ENCODE results near the gene TCERG1L. TPM values are rescaled to one million over a fixed set of nuclear protein-coding genes. Genes with fewer than 3 reads are reported as not detected.
"Not testable (repeated sequence)": the region's sequence is repeated elsewhere in the genome, so short reads cannot be mapped to it uniquely, and the experiment has no call there.

TCERG1L gene
- total and polyA plus RNA-seq, 3 experiments from 2014 or later: 0.07 to 0.93 (median 0.68) TPM

GRCh38 chr10:131180086-131180485, 131.4 kb downstream of the TCERG1L start:
- no peaks in the 10 kb centered on the region for H3K27me3 ChIP-seq (ENCODE audit: insufficient read depth, low read length, poor library complexity, severe bottlenecking)
- no peaks in the 10 kb centered on the region for H3K4me1 ChIP-seq (ENCODE audit: insufficient read depth, low read length)
- Mint-ChIP-seq H3K9me3 (peaks cover 0 to 2% (median 0%) of the 10 kb centered on the region in 5 donors), H3K27ac (peak overlapping the region in 1 of 8 donors; percentile 29), H3K4me1 (no peaks in the 10 kb centered on the region), H3K36me3 (no peaks in the 10 kb centered on the region), H3K27me3 (peaks cover 0 to 3% of the 10 kb centered on the region in 2 donors), H3K4me3 (no peak overlapping the region)
- ChIA-PET CTCF (no interaction called here), POLR2A (no interaction called here)
- no peaks in the 10 kb centered on the region for H3K36me3 ChIP-seq (ENCODE audit: insufficient read depth, low read length)
- no peaks in the 10 kb centered on the region for H3K9me3 ChIP-seq (ENCODE audit: low read length)
- DNase-seq: no peak
- H3K4me3 ChIP-seq (ENCODE audit: low read length): no peak overlapping the region
- no peak overlapping the region for H3K27ac ChIP-seq (ENCODE audit: low read depth, low read length)

- no peak for DNase-seq
- Histone ChIP-seq H3K27ac (ENCODE audit: low read depth, low read length) (no peak overlapping the region), H3K4me1 (ENCODE audit: insufficient read depth, low read length) (no peaks in the 10 kb centered on the region), H3K9me3 (ENCODE audit: low read length) (no peaks in the 10 kb centered on the region), H3K36me3 (ENCODE audit: insufficient read depth, low read length) (no peaks in the 10 kb centered on the region), H3K27me3 (ENCODE audit: insufficient read depth, low read length, poor library complexity, severe bottlenecking) (no peaks in the 10 kb centered on the region), H3K4me3 (ENCODE audit: low read length) (no peak overlapping the region)
- CTCF ChIA-PET: no interaction called here
- Mint-ChIP-seq H3K4me3 (no peak overlapping the region), H3K36me3 (no peaks in the 10 kb centered on the region), H3K9me3 (peaks cover 0 to 2% (median 0%) of the 10 kb centered on the region in 5 donors), H3K4me1 (no peaks in the 10 kb centered on the region), H3K27me3 (peaks cover 0 to 3% of the 10 kb centered on the region in 2 donors), H3K27ac (no peak overlapping the region)
- POLR2A ChIA-PET: no interaction called here
These were observed 132.2 kb downstream of the TCERG1L start for GRCh38 chr10:131179361-131179760.

- Histone ChIP-seq H3K4me3 (ENCODE audit: low read length) (no peak overlapping the region), H3K36me3 (ENCODE audit: insufficient read depth, low read length) (no peaks in the 10 kb centered on the region), H3K27me3 (ENCODE audit: insufficient read depth, low read length, poor library complexity, severe bottlenecking) (no peaks in the 10 kb centered on the region), H3K9me3 (ENCODE audit: low read length) (no peaks in the 10 kb centered on the region), H3K4me1 (ENCODE audit: insufficient read depth, low read length) (no peaks in the 10 kb centered on the region), H3K27ac (ENCODE audit: low read depth, low read length) (no peak overlapping the region)
- H3K27me3 Mint-ChIP-seq: no peaks in the 10 kb centered on the region
- DNase-seq: no peak
- H3K4me3 Mint-ChIP-seq: no peak overlapping the region
- no peaks in the 10 kb centered on the region for H3K36me3 Mint-ChIP-seq
- no peaks in the 10 kb centered on the region for H3K4me1 Mint-ChIP-seq
- H3K27ac Mint-ChIP-seq: no peak overlapping the region
- ChIA-PET POLR2A (no interaction called here), CTCF (no interaction called here)
- H3K9me3 Mint-ChIP-seq: no peaks in the 10 kb centered on the region
These were observed 132.8 kb downstream of the TCERG1L start for GRCh38 chr10:131178521-131179331.

GRCh38 chr10:131177431-131178327, 133.8 kb downstream of the TCERG1L start:
- H3K4me3 Mint-ChIP-seq: no peak overlapping the region
- POLR2A ChIA-PET: no interaction called here
- H3K36me3 Mint-ChIP-seq: no peaks in the 10 kb centered on the region
- H3K27ac Mint-ChIP-seq: no peak overlapping the region
- Histone ChIP-seq H3K9me3 (ENCODE audit: low read length) (no peaks in the 10 kb centered on the region), H3K36me3 (ENCODE audit: insufficient read depth, low read length) (no peaks in the 10 kb centered on the region), H3K4me1 (ENCODE audit: insufficient read depth, low read length) (no peaks in the 10 kb centered on the region), H3K27ac (ENCODE audit: low read depth, low read length) (no peak overlapping the region), H3K27me3 (ENCODE audit: insufficient read depth, low read length, poor library complexity, severe bottlenecking) (no peaks in the 10 kb centered on the region), H3K4me3 (ENCODE audit: low read length) (no peak overlapping the region)
- CTCF ChIA-PET: no interaction called here
- H3K4me1 Mint-ChIP-seq: no peaks in the 10 kb centered on the region
- H3K27me3 Mint-ChIP-seq: no peaks in the 10 kb centered on the region
- no peak for DNase-seq
- no peaks in the 10 kb centered on the region for H3K9me3 Mint-ChIP-seq

GRCh38 chr10:131176907-131177306, 134.6 kb downstream of the TCERG1L start:
- no peaks in the 10 kb centered on the region for H3K4me1 ChIP-seq (ENCODE audit: insufficient read depth, low read length)
- no peaks in the 10 kb centered on the region for H3K36me3 Mint-ChIP-seq
- CTCF ChIA-PET: no interaction called here
- no peak overlapping the region for H3K27ac Mint-ChIP-seq
- no peak overlapping the region for H3K27ac ChIP-seq (ENCODE audit: low read depth, low read length)
- POLR2A ChIA-PET: no interaction called here
- no peak overlapping the region for H3K4me3 ChIP-seq (ENCODE audit: low read length)
- no peaks in the 10 kb centered on the region for H3K36me3 ChIP-seq (ENCODE audit: insufficient read depth, low read length)
- H3K9me3 Mint-ChIP-seq: no peaks in the 10 kb centered on the region
- H3K27me3 Mint-ChIP-seq: no peaks in the 10 kb centered on the region
- no peaks in the 10 kb centered on the region for H3K4me1 Mint-ChIP-seq
- no peaks in the 10 kb centered on the region for H3K27me3 ChIP-seq (ENCODE audit: insufficient read depth, low read length, poor library complexity, severe bottlenecking)
- DNase-seq: no peak
- no peak overlapping the region for H3K4me3 Mint-ChIP-seq
- no peaks in the 10 kb centered on the region for H3K9me3 ChIP-seq (ENCODE audit: low read length)

GRCh38 chr10:131176324-131176723, 135.2 kb downstream of the TCERG1L start:
- H3K4me3 Mint-ChIP-seq; POLR2A ChIA-PET; H3K36me3 ChIP-seq (ENCODE audit: insufficient read depth, low read length); H3K9me3 ChIP-seq (ENCODE audit: low read length); H3K4me3 ChIP-seq (ENCODE audit: low read length); H3K27me3 Mint-ChIP-seq; H3K36me3 Mint-ChIP-seq; H3K27ac ChIP-seq (ENCODE audit: low read depth, low read length); DNase-seq; H3K9me3 Mint-ChIP-seq; H3K4me1 Mint-ChIP-seq; H3K27me3 ChIP-seq (ENCODE audit: insufficient read depth, low read length, poor library complexity, severe bottlenecking); CTCF ChIA-PET; H3K4me1 ChIP-seq (ENCODE audit: insufficient read depth, low read length); H3K27ac Mint-ChIP-seq: not testable (repeated sequence)

- Histone ChIP-seq H3K27me3 (ENCODE audit: insufficient read depth, low read length, poor library complexity, severe bottlenecking) (no peaks in the 10 kb centered on the region), H3K27ac (ENCODE audit: low read depth, low read length) (no peak overlapping the region), H3K36me3 (ENCODE audit: insufficient read depth, low read length) (no peaks in the 10 kb centered on the region), H3K4me1 (ENCODE audit: insufficient read depth, low read length) (no peaks in the 10 kb centered on the region), H3K4me3 (ENCODE audit: low read length) (no peak overlapping the region), H3K9me3 (ENCODE audit: low read length) (no peaks in the 10 kb centered on the region)
- Mint-ChIP-seq H3K4me1 (no peaks in the 10 kb centered on the region), H3K27ac (no peak overlapping the region), H3K27me3 (no peaks in the 10 kb centered on the region), H3K4me3 (no peak overlapping the region), H3K36me3 (no peaks in the 10 kb centered on the region), H3K9me3 (no peaks in the 10 kb centered on the region)
- POLR2A ChIA-PET: no interaction called here
- CTCF ChIA-PET: no interaction called here
- DNase-seq: no peak
These were observed 135.6 kb downstream of the TCERG1L start for GRCh38 chr10:131175891-131176290.

GRCh38 chr10:131174651-131175540, 136.6 kb downstream of the TCERG1L start:
- no peak overlapping the region for H3K4me3 ChIP-seq (ENCODE audit: low read length)
- peaks cover 0 to 2% (median 0%) of the 10 kb centered on the region in 5 donors for H3K9me3 Mint-ChIP-seq
- no peaks in the 10 kb centered on the region for H3K9me3 ChIP-seq (ENCODE audit: low read length)
- CTCF ChIA-PET: no interaction called here
- H3K27me3 ChIP-seq (ENCODE audit: insufficient read depth, low read length, poor library complexity, severe bottlenecking): no peaks in the 10 kb centered on the region
- no peaks in the 10 kb centered on the region for H3K36me3 Mint-ChIP-seq
- H3K27me3 Mint-ChIP-seq: no peaks in the 10 kb centered on the region
- H3K27ac Mint-ChIP-seq: no peak overlapping the region
- no peak overlapping the region for H3K27ac ChIP-seq (ENCODE audit: low read depth, low read length)
- no peak overlapping the region for H3K4me3 Mint-ChIP-seq
- no peaks in the 10 kb centered on the region for H3K36me3 ChIP-seq (ENCODE audit: insufficient read depth, low read length)
- H3K4me1 Mint-ChIP-seq: no peaks in the 10 kb centered on the region
- H3K4me1 ChIP-seq (ENCODE audit: insufficient read depth, low read length): no peaks in the 10 kb centered on the region
- DNase-seq: no peak
- POLR2A ChIA-PET: no interaction called here
